Body of pancreas (tissue), 4 donors: Measurements from ENCODE around the gene OOSP4A. TPM values are rescaled to one million over a fixed set of nuclear protein-coding genes. Genes with fewer than 3 reads are reported as not detected.
A peak's percentile ranks its signal among the peaks of the same experiment; 100 is the strongest.

Experiments
- ATAC-seq: fragments of 150-250 bp; one replicate; pipeline ENCODE4 v1.9.1; 2016
- DNase-seq, 4 donors: peaks; one replicate each; pipeline ENCODE4 v3.0.0-alpha.2; 2019
- H3K27ac ChIP-seq, 4 donors: fragments of 200-600 bp; sonication (generic); 1 replicate in 3 of 4; 2 replicates in 1 of 4; pipeline versions ENCODE4 v1.5.1 to v1.6.1; 2016 to 2019; ENCODE audit warnings: mild to moderate bottlenecking in 1 of 4, mixed read lengths in 1 of 4, moderate library complexity in 1 of 4
- H3K27me3 ChIP-seq, 2 donors: fragments of 200-600 bp; sonication (generic); one replicate each; pipeline ENCODE4 v1.6.0; 2016; ENCODE audit warnings: mild to moderate bottlenecking in 1 of 2
- H3K36me3 ChIP-seq, 2 donors: fragments of 200-600 bp; sonication (generic); replicated peaks in 1 of 2; 2 replicates each; pipeline ENCODE4 v1.5.1; 2016; ENCODE audit warnings: low read depth in 2 of 2; ENCODE audit not compliant: insufficient read depth in 1 of 2
- H3K4me1 ChIP-seq: fragments of 200-600 bp; sonication (generic); one replicate; pipeline ENCODE4 v1.6.0; 2016
- H3K4me3 ChIP-seq, 2 donors: fragments of 200-600 bp; sonication (generic); 1 replicate in 1 of 2; 2 replicates in 1 of 2; pipeline ENCODE4 v1.5.1; 2016 to 2019
- H3K9me3 ChIP-seq, 3 donors: fragments of 200-600 bp; sonication (generic); 1 replicate in 2 of 3; 2 replicates in 1 of 3; pipeline ENCODE4 v1.5.1; 2016
- CTCF ChIP-seq, 7 experiments: fragments of 450-650 bp in 4 of 7; fragments of 200-600 bp in 3 of 7; sonication (generic) in 3 of 7; IDR thresholded peaks; one replicate each; pipeline ENCODE4 v1.5.1; 2016 to 2019; ENCODE audit warnings: antibody characterized with exemption in 7 of 7
- POLR2A ChIP-seq, 3 donors: fragments of 450-650 bp; IDR thresholded peaks; one replicate each; pipeline ENCODE4 v1.6.1; 2016; ENCODE audit warnings: antibody characterized with exemption in 3 of 3, mild to moderate bottlenecking in 2 of 3
- WGBS, 2 donors: methylation state at CpG; one replicate each; pipeline ENCODE4 v1.1.5; 2017; 5-methylcytosine and 5-hydroxymethylcytosine counted together
- intact Hi-C: fragments of 100-400 bp; cut with DNase I; formaldehyde crosslinking; loops from one replicate; pipeline ENCODE4 v1.15.1; 2023
- total RNA-seq, 2 donors: library from RNA; depleted of rRNA; stranded (reverse); fragments of >200 nt; gene quantifications; one replicate each; pipeline ENCODE4 v1.1.0, GENCODE V29; 2016

Gene OOSP4A
- total RNA-seq = not detected

- H3K9me3 ChIP-seq = no peaks in the 10 kb centered on the region
- H3K27me3 ChIP-seq = no peaks in the 10 kb centered on the region
- no peak within 1 kb of the TSS for H3K27ac ChIP-seq
- intact Hi-C loops = no loop called here
- no peak for TF ChIP-seq POLR2A (IDR thresholded peaks at IDR 0.05)
- no peak for TF ChIP-seq CTCF (IDR thresholded peaks at IDR 0.05)
- WGBS, 2 donors = 87 to 96% methylated on average over 3 of the region's 3 CpGs
- H3K36me3 ChIP-seq = no peaks in the 10 kb centered on the region
- no peak for ATAC-seq
- no peak for DNase-seq
- H3K4me3 ChIP-seq = no peak within 1 kb of the TSS
- peaks cover 38% of the 10 kb centered on the region for H3K4me1 ChIP-seq
These were observed at the start of gene OOSP4A for GRCh38 chr11:59963733-59964132. OOSP4A (plus strand) TSS chr11:59964033; CDS start chr11:59964033, 0 bp downstream.

GRCh38 chr11:59918480-59918879 is 45.4 kb upstream of the OOSP4A start:
- H3K4me3 ChIP-seq = no peak overlapping the region
- DNase-seq (no peak), ATAC-seq (no peak)
- WGBS, 2 donors = 84 to 92% methylated on average over 2 of the region's 2 CpGs
- H3K4me1 ChIP-seq = no peaks in the 10 kb centered on the region
- H3K27ac ChIP-seq = no peak overlapping the region
- intact Hi-C loops = loop anchor here (10.0 kb wide), 1 partner anchor 94 kb away; no protein-coding TSS in a partner anchor
- peaks cover 0 to 6% (median 0%) of the 10 kb centered on the region in 3 donors for H3K9me3 ChIP-seq
- no peaks in the 10 kb centered on the region for H3K27me3 ChIP-seq
- TF ChIP-seq CTCF (IDR thresholded peaks at IDR 0.05) (no peak), POLR2A (IDR thresholded peaks at IDR 0.05) (no peak)
- no peaks in the 10 kb centered on the region for H3K36me3 ChIP-seq

GRCh38 chr11:59918987-59919589 is 44.7 kb upstream of the OOSP4A start:
- no peak overlapping the region for H3K4me3 ChIP-seq
- peaks cover 0 to 12% (median 0%) of the 10 kb centered on the region in 3 donors for H3K9me3 ChIP-seq
- no peaks in the 10 kb centered on the region for H3K4me1 ChIP-seq
- ATAC-seq = peak; percentile 52
- no peaks in the 10 kb centered on the region for H3K27me3 ChIP-seq
- H3K36me3 ChIP-seq = no peaks in the 10 kb centered on the region
- DNase-seq = peak; percentile 31 to 66 (median 60)
- no peak overlapping the region for H3K27ac ChIP-seq
- 32 to 36% methylated on average over 3 of the region's 3 CpGs for WGBS, 2 donors
- TF ChIP-seq POLR2A (IDR thresholded peaks at IDR 0.05) (no peak), CTCF (IDR thresholded peaks at IDR 0.05) (peak; percentile 17 to 72 (median 59))
- intact Hi-C loops = loop anchor here (10.0 kb wide), 1 partner anchor 94 kb away; no protein-coding TSS in a partner anchor

GRCh38 chr11:59923813-59924212 is 40.0 kb upstream of the OOSP4A start:
- Histone ChIP-seq H3K9me3 (peaks cover 0 to 25% (median 0%) of the 10 kb centered on the region in 3 donors), H3K4me1 (no peaks in the 10 kb centered on the region), H3K4me3 (no peak overlapping the region), H3K27ac (no peak overlapping the region), H3K36me3 (no peaks in the 10 kb centered on the region), H3K27me3 (no peaks in the 10 kb centered on the region)
- TF ChIP-seq POLR2A (IDR thresholded peaks at IDR 0.05) = no peak
- no peak for TF ChIP-seq CTCF (IDR thresholded peaks at IDR 0.05)
- DNase-seq = no peak
- ATAC-seq = no peak
- WGBS, 2 donors = 87 to 94% methylated on average over 6 of the region's 6 CpGs
- intact Hi-C loops = no loop called here

GRCh38 chr11:59931688-59932087 is 32.1 kb upstream of the OOSP4A start:
- Histone ChIP-seq H3K4me3 (no peak overlapping the region), H3K27me3 (no peaks in the 10 kb centered on the region), H3K36me3 (no peaks in the 10 kb centered on the region), H3K4me1 (no peaks in the 10 kb centered on the region), H3K27ac (no peak overlapping the region), H3K9me3 (peaks cover 0 to 15% (median 0%) of the 10 kb centered on the region in 3 donors)
- 78 to 100% methylated on average over 1 of the region's 1 CpG for WGBS, 2 donors
- ATAC-seq (no peak), DNase-seq (no peak)
- TF ChIP-seq POLR2A (IDR thresholded peaks at IDR 0.05) = no peak
- no peak for TF ChIP-seq CTCF (IDR thresholded peaks at IDR 0.05)
- intact Hi-C loops = no loop called here
